K562 (cell line): ENCODE results near the gene ANGEL2. TPM values are rescaled to one million over a fixed set of nuclear protein-coding genes. Genes with fewer than 3 reads are reported as not detected.

Experiments used
- ARID2 ChIP-seq: fragments of 450-650 bp; IDR thresholded peaks from 2 replicates; pipeline ENCODE4 v1.6.1; 2017; ENCODE audit warnings: antibody characterized with exemption, mild to moderate bottlenecking
- E4F1 ChIP-seq: fragments of 250-450 bp; sonication (Bioruptor Pico); IDR thresholded peaks from 2 replicates; pipeline ENCODE4 v1.5.0; 2021; ENCODE audit warnings: mild to moderate bottlenecking, borderline replicate concordance
- NR2C1 ChIP-seq, 2 experiments: fragments of 450-650 bp; IDR thresholded peaks; 2 replicates each; pipeline ENCODE4 v1.6.1; 2017; ENCODE audit warnings: mild to moderate bottlenecking in 2 of 2, antibody characterized with exemption in 1 of 2, inconsistent platforms in 1 of 2, missing compliant biosample characterization in 1 of 2, missing genetic modification characterization in 1 of 2
- NR4A1 ChIP-seq, 2 experiments: fragments of 250-450 bp in 1 of 2; fragments of 450-650 bp in 1 of 2; sonication (Bioruptor Pico) in 1 of 2; IDR thresholded peaks; 2 replicates each; pipeline versions ENCODE4 v1.4.0 to v1.6.1; 2016 to 2020; ENCODE audit warnings: mild to moderate bottlenecking in 2 of 2, missing compliant biosample characterization in 1 of 2, missing genetic modification characterization in 1 of 2, moderate library complexity in 1 of 2
- RBM14 ChIP-seq: fragments of 200-400 bp; formaldehyde crosslinking; IDR thresholded peaks from 2 replicates; pipeline ENCODE4 v1.6.1; 2018; ENCODE audit warnings: low read depth, mild to moderate bottlenecking, low read length, moderate library complexity, borderline replicate concordance; ENCODE audit not compliant: insufficient read depth
- SMAD1 ChIP-seq: fragments of 150-350 bp; IDR thresholded peaks from 2 replicates; pipeline ENCODE4 v1.6.1; 2014; ENCODE audit warnings: low read length, low read depth; ENCODE audit not compliant: partially characterized antibody
- SMARCA5 ChIP-seq: fragments of 450-650 bp; IDR thresholded peaks from 2 replicates; pipeline ENCODE4 v1.6.1; 2016
- TCFL5 ChIP-seq: fragments of 250-450 bp; sonication (Bioruptor Pico); conservative IDR thresholded peaks from 2 replicates; pipeline ENCODE4 v1.6.1; 2021; ENCODE audit warnings: mild to moderate bottlenecking, moderate library complexity, matching md5 sums
- TEAD4 ChIP-seq, 2 experiments: sonication (generic) in 1 of 2; formaldehyde crosslinking in 1 of 2; IDR thresholded peaks; 2 replicates each; pipeline versions ENCODE4 v1.6.1 to v1.8.0; 2012 to 2022; ENCODE audit warnings: borderline replicate concordance in 1 of 2, inconsistent platforms in 1 of 2, low read length in 1 of 2, mild to moderate bottlenecking in 1 of 2, missing genetic modification reagents in 1 of 2
- TRIM28 ChIP-seq: fragments of 450-650 bp; IDR thresholded peaks from 2 replicates; pipeline ENCODE4 v1.6.1; 2017
- ZBTB1 ChIP-seq: sonication (generic); formaldehyde crosslinking; IDR thresholded peaks from 2 replicates; pipeline ENCODE4 v1.8.1; 2023; ENCODE audit warnings: missing genetic modification reagents, low read depth, mild to moderate bottlenecking, borderline replicate concordance
- ZC3H11A ChIP-seq: IDR thresholded peaks from 2 replicates; pipeline ENCODE4 v1.6.1; 2012; ENCODE audit warnings: low read depth, low read length, improper control_type of control experiment
- ZNF408 ChIP-seq: fragments of 250-450 bp; sonication (Bioruptor Pico); IDR thresholded peaks from 2 replicates; pipeline ENCODE4 v1.4.0; 2020; ENCODE audit warnings: low read depth, mild to moderate bottlenecking, moderate library complexity
- ZNF445 ChIP-seq: fragments of 250-450 bp; sonication (Bioruptor Pico); IDR thresholded peaks from 2 replicates; pipeline ENCODE4 v1.4.0; 2020; ENCODE audit warnings: low read depth, mild to moderate bottlenecking, moderate library complexity
- ZSCAN32 ChIP-seq: fragments of 450-650 bp; formaldehyde crosslinking; IDR thresholded peaks from 2 replicates; pipeline ENCODE4 v1.4.0; 2020; ENCODE audit warnings: mild to moderate bottlenecking, moderate library complexity
- polyA plus RNA-seq, 8 experiments: library from polyadenylated mRNA; depleted of rRNA in 4 of 8; stranded (reverse) in 5 of 8; unstranded in 3 of 8; fragments of >200 nt; fragmentation: Nextera tagmentation in 2 of 8; fragmentation: Illumina TruSeq in 1 of 8; extraction: Ambion mirVana in 2 of 8; extraction: Trizol in 1 of 8; gene quantifications; 2 replicates each; pipeline versions ENCODE4 v1.2.1 to v1.2.3, GENCODE V29; 2011 to 2014; ENCODE audit warnings: inconsistent platforms in 1 of 8, missing spikeins in 1 of 8
- total RNA-seq, 7 experiments: library from RNA; depleted of rRNA in 6 of 7; stranded (reverse); fragments of >200 nt in 6 of 7; fragmentation: Illumina TruSeq in 2 of 7; extraction: Trizol in 2 of 7; gene quantifications; 2 replicates each; pipeline versions ENCODE4 v1.2.1 to v1.2.3, GENCODE V29; 2011 to 2021; ENCODE audit warnings: low replicate concordance in 1 of 7
- TF ChIP-seq, protein P1 (sequence below): fragments of 450-650 bp; formaldehyde crosslinking; IDR thresholded peaks from 2 replicates; pipeline ENCODE4 v1.4.0; 2020; ENCODE audit warnings: mild to moderate bottlenecking, moderate library complexity
- TF ChIP-seq, protein P2 (sequence below), 2 experiments: IDR thresholded peaks in 1 of 2; conservative IDR thresholded peaks in 1 of 2; 2 replicates each; pipeline ENCODE4 v1.6.1; 2016; ENCODE audit warnings: low read depth in 2 of 2, mild to moderate bottlenecking in 1 of 2, missing compliant biosample characterization in 1 of 2, missing genetic modification characterization in 1 of 2, moderate library complexity in 1 of 2

The ANGEL2 gene
- total and polyA plus RNA-seq, 9 of the 15 experiments (the other 6 are each of a cell fraction or from before 2014, with no cell fraction given): 6.8 to 34.6 (median 26.2) TPM

DNA sequence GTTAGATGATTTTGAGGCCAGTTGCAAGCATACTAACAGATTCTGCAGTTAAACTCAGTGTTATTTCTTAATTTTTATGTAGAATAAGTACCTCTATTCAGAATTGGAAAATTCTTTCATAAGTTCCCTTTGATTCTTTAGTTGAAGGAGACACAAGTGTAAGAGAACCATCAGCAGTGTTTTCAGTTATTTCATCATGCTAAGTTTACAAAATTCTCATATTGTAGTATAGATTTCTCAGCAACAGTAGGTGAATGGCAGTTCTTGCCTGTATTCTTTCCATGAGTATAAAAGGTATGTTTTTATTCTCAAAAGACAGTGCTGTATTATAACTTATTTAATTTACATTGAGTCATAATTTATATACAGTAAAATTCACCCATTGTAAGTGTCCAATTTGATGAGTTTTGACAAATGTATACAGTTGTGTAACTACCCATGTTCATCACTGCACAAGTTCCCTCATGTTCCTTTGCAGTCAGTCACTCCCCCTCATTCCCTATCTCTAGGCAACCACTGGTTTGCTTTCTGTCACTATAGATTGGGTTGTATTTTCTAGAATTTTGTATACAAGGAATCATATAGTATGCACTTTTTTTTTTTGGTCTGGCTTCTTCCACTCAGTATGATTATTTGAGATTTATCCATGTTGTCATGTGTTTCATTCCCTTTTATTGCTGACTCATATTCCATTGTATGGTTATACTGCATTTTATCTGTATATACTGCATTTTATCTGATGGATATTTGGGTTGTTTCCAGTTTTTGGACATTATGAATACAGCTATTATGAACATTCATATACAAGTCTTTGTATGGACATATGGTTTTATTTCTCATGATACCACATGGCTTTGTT is 39.3 kb upstream of the ANGEL2 start (continued):
- TF ChIP-seq E4F1 (peak; percentile 90), ZBTB1 (CRISPR knock-in tag) (no peak), NR4A1 (CRISPR knock-in tag; IDR thresholded peaks at IDR 0.05) (no peak), NR4A1 (tag; IDR thresholded peaks at IDR 0.05) (no peak), ARID2 (no peak), ZC3H11A (no peak), SMARCA5 (no peak), ZNF445 (CRISPR knock-in tag) (no peak), TRIM28 (no peak), RBM14 (no peak), SMAD1 (no peak), ZSCAN32 (no peak), NR2C1 (IDR thresholded peaks at IDR 0.05) (no peak), NR2C1 (tag; IDR thresholded peaks at IDR 0.05) (no peak), TEAD4 (IDR thresholded peaks at IDR 0.05; ENCODE audit: low read length) (peak; percentile 72), TEAD4 (CRISPR knock-in tag; IDR thresholded peaks at IDR 0.05; ENCODE audit: borderline replicate concordance) (no peak), ZNF408 (CRISPR knock-in tag) (no peak), TCFL5 (CRISPR knock-in tag) (no peak)
- TF ChIP-seq, protein P1, sequence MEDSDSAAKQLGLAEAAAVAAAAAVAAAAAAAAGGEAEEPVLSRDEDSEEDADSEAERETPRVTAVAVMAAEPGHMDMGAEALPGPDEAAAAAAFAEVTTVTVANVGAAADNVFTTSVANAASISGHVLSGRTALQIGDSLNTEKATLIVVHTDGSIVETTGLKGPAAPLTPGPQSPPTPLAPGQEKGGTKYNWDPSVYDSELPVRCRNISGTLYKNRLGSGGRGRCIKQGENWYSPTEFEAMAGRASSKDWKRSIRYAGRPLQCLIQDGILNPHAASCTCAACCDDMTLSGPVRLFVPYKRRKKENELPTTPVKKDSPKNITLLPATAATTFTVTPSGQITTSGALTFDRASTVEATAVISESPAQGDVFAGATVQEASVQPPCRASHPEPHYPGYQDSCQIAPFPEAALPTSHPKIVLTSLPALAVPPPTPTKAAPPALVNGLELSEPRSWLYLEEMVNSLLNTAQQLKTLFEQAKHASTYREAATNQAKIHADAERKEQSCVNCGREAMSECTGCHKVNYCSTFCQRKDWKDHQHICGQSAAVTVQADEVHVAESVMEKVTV (CRISPR knock-in tag): no peak
- TF ChIP-seq, protein P2, sequence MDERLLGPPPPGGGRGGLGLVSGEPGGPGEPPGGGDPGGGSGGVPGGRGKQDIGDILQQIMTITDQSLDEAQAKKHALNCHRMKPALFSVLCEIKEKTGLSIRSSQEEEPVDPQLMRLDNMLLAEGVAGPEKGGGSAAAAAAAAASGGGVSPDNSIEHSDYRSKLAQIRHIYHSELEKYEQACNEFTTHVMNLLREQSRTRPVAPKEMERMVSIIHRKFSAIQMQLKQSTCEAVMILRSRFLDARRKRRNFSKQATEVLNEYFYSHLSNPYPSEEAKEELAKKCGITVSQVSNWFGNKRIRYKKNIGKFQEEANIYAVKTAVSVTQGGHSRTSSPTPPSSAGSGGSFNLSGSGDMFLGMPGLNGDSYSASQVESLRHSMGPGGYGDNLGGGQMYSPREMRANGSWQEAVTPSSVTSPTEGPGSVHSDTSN (CRISPR knock-in tag; IDR thresholded peaks at IDR 0.05; ENCODE audit: low read depth): no peak
- TF ChIP-seq, protein P2 (tag; conservative IDR thresholded peaks at IDR 0.05; ENCODE audit: low read depth): peak; percentile 38; the same call in 1 of the 2 replicates
